NCI-H1417 treated with DMSO at 0.1 percent for 48 hours (cell line): ENCODE data around the gene APOA4.

ENCODE experiments used
- DNase-seq: peaks from one replicate; lab custom pipeline; 2025; lab: John Stamatoyannopoulos, UW

Gene APOA4

GRCh38 chr11:116776522-116776984 is 46.6 kb downstream of the APOA4 start:
- no peak for DNase-seq

DNA sequence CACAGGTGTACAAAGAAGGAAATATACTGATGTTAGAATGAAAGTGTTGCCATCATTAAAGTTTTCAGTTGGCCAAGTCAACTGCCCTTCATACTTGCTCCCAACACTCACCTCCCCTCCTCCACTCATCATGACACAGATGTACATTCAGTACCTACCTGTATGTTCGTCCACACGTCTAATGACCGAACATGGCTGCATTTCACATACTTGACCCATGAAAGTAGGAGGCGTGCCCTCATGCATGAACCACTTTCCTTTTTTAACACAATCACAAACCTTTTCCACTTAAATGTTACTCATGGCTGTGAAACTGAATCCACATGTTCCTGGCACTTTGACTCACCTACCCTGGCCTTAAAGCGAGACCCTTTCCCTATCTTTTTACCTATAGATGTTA is 47.1 kb downstream of the APOA4 start:
- no peak for DNase-seq

- no peak for DNase-seq
Observed at GRCh38 chr11:116774661-116775060, 48.4 kb downstream of the APOA4 start.

GRCh38 chr11:116773203-116774097 is 49.7 kb downstream of the APOA4 start:
- DNase-seq = no peak

DNA sequence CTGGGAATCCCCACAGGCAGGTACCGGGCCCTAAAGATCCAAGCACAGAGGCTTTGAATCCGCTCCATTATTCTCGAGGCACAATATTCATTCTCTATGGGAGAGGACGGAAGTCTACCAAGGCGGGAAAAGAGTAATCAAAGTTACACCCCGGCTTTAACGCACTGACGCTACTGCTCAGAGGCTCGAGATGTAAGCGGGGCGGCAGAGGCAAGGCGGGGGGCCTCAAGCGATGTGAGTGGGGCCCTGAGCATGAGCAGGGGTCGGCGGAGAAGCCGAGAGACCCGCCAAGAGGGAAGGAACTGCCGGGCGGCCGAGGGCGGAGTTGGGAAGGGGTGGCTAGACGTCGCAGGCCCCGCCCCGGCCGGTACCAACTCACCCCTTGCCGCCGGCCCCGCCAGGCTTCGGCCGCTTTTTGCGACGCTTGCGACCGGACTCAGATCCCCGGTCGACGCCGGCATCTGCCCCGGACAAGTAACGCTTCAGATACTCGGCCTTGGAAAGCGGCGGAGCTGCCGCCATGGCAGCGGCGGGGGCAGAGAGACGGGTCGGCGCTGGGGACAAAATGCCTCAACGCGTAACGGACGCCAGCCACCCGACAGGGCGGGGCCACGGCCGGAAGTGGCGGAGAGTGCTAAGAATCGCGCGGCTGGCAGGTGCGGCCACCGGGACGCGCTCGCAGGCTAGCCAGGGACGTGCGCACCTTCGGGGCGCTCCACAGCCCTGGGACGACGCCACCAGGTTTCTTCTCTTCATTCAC is 50.5 kb downstream of the APOA4 start, which contains the start of gene BUD13:
Gene BUD13, minus strand, starts transcription at position 545 of the 760 bp plus-strand sequence. Its CDS starts 23 bp downstream, at position 522.
- DNase-seq = peak; percentile 77

GRCh38 chr11:116771935-116772334 is 51.2 kb downstream of the APOA4 start:
- no peak for DNase-seq
